Stimulated activated CD4-positive, alpha-beta T cell treated with anti-CD3 and anti-CD28 coated beads, Interleukin-15, amount 100 ng/mL, for 24 hours (primary cell): ENCODE results near the gene ULK4.

Experiments
- DNase-seq: peaks from one replicate; pipeline ENCODE4 v3.0.0-alpha.2; 2020

Gene ULK4

DNA sequence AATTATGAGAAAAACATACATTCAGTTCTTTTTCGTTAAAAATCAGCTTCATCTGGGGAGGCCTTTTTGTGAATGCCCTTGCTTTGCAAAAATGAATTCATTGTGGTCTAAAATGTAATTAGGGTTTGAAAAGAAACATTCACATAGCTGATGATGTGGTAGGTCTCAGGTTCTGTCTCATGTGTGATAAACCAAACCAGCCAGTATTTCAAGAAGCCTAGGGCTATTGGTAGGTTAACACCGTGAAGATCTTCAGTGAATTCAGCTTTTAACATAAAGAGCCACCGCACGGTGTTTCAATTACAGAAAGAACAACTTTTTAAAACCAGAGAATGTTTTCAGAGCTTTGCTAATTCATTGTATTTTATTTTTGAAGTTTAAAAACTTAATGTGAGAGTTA lies 720.7 kb downstream of the ULK4 start:
- no peak for DNase-seq

- no peak for DNase-seq
These were observed 722.3 kb downstream of the ULK4 start for GRCh38 chr3:41239587-41239986.

- DNase-seq = no peak
These were observed 724.0 kb downstream of the ULK4 start for GRCh38 chr3:41237907-41238306.

DNA sequence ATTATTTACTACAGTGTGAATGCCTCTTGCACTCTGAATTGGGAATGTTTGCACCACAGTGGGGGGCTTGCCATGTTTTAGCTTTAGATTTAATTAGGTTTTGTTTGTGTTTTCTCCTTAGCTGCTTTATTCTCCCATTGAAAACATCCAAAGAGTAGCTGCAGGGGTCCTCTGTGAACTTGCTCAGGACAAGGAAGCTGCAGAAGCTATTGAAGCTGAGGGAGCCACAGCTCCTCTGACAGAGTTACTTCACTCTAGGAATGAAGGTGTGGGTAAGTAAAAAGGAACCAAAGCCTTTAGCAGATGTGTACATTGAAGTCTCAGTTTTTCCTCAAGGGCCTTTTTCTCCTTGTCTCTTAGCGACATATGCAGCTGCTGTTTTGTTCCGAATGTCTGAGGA lies 725.7 kb downstream of the ULK4 start:
- no peak for DNase-seq

GRCh38 chr3:41234823-41235721 lies 726.8 kb downstream of the ULK4 start:
- no peak for DNase-seq

- no peak for DNase-seq
These were observed 737.6 kb downstream of the ULK4 start for GRCh38 chr3:41224120-41224806.

DNA sequence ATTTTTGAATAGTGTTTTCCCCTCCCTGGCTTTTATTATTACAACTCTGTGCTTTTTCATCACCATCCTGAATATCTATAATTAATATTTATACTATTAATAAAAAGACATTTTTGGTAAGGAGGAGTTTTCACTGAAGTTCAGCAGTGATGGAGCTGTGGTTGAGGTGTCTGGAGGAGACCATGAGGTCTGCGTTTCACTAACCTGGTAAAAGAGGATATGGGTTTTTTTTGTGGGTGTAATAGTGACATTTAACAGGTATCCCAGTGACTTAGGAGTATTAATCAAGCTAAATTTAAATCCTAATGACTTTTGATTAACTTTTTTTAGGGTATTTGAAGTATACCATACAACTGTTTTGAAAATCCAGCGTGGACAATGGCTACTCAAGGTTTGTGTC lies 738.2 kb downstream of the ULK4 start:
- no peak for DNase-seq

- DNase-seq = no peak
These were observed 738.8 kb downstream of the ULK4 start for GRCh38 chr3:41223078-41223477.

DNA sequence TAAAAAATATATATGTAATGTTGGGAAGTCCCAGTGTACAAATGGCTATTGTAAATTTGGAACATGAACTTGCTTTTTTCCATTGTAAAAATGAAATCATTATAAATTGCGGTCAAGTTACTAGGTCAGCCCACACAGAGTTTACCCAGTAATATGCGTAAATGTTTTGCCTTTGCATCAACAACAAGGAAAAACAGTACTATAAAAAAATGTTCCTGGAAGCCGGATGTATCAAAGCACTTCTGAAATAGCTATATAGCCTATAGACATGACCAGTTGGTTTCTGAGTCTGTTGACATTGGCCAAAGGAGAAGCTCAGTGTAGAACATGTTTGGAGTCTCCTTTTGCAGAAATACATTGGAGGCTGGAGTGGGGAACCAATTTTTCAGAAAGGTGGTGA lies 739.4 kb downstream of the ULK4 start:
- DNase-seq = no peak

- no peak for DNase-seq
These were observed 739.9 kb downstream of the ULK4 start for GRCh38 chr3:41222012-41222411.

- no peak for DNase-seq
These were observed 740.8 kb downstream of the ULK4 start for GRCh38 chr3:41220906-41221677.

- DNase-seq = no peak
These were observed 742.5 kb downstream of the ULK4 start for GRCh38 chr3:41219424-41219823.

- DNase-seq = no peak
These were observed 744.9 kb downstream of the ULK4 start for GRCh38 chr3:41216993-41217392.

DNA sequence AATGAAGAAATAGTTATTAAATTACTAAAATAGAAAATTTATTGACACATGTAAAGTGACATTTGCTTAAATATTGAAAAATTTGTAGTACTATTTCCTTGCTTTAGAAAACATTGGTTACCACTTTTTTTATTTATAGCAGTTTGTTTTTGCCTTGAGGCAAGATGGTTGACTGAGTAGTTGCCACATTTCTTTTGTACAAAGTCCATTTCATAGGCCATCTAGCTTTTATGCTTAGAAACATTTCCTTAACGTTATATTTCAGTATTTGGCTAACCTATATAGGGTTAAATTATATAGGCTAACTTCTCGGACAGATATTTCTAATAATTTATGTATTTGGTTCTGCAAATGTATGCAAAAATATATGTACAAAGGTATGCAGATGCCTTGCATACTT lies 745.5 kb downstream of the ULK4 start:
- no peak for DNase-seq

DNA sequence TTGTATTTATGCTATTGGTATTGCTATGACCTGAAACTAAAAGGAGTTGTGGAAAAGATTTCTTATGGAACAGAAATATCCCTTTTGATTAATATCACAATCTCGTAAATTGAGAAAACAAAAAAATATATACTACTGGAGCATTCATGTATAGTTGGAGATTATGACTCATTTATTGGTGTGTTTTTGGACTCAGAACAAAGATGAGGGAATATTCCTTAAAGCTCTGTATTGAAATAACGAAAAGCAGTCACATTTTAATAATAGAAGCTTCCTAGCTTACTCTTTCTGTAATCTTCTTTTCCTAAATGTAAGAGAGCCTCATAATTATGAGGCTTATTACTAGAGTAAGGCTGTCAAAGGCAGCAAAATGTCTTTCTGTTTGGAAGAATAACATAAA lies 748.3 kb downstream of the ULK4 start:
- DNase-seq = no peak

GRCh38 chr3:41212088-41212487 lies 749.8 kb downstream of the ULK4 start:
- no peak for DNase-seq

DNA sequence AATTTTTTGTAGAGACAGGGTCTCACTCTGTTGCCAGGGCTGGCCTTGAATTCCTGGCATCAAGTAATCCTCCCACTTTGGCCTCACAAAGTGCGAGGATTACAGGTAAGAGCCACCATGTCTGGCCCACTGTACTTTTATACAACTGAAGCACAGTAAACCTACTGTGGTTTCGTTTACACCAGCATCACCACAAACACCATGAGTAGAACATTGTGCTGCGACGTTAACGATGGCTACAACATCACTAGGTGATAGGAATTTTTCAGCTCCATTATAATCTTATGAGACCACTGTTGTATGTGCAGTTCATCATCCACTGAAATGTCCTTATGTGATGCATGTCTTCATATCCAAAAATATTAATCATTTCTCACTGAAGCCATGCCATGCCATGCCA lies 750.9 kb downstream of the ULK4 start:
- no peak for DNase-seq

DNA sequence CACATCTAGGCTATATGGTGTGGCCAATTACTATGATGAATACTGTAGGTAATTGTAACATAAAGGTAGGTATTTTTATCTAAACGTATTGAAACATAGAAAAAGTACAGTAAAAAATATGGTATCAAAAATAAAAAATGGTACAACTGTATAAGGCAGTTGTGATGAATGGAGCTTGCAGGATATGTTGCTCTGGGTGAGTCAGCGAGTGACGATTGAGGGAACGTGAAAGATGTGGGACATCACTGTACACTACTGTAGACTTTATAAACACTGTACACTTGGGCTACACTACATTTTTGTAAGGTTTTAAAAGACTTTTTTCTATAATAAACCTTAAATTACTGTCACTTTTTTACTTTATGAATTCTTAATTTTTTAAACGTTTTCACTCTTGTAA lies 752.3 kb downstream of the ULK4 start:
- DNase-seq = no peak

GRCh38 chr3:41208507-41209220 lies 753.2 kb downstream of the ULK4 start:
- no peak for DNase-seq

GRCh38 chr3:41207355-41207754 lies 754.5 kb downstream of the ULK4 start:
- DNase-seq = no peak

GRCh38 chr3:41205591-41205990 lies 756.3 kb downstream of the ULK4 start:
- DNase-seq = no peak

DNA sequence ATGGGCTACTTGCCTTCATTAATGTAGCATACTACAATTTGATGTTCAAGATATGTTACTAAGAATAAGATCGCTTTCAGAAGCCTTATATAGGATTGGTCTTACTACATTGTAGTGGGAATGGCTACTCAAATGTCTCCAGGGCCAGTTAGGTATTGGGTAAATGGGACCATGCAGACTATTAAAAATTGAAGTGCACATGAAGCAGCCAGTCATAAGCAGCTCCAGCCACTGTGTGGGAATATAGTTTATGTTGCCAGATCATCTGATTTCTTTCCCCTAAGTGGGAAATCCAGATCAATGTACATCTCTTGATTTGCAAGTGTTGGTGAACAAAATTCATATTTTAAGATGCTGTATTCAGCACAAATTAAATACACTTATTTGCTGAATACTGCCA lies 757.5 kb downstream of the ULK4 start:
- DNase-seq = no peak

GRCh38 chr3:41202834-41203345 lies 759.0 kb downstream of the ULK4 start:
- no peak for DNase-seq
